GM23338 (cell line): ENCODE results near the gene SLC4A5. TPM values are rescaled to one million over a fixed set of nuclear protein-coding genes. Genes with fewer than 3 reads are reported as not detected.

Experiments used
- ATAC-seq: fragments of 200-7000 bp; cut with Tn5 transposase; 3 replicates; pipeline ENCODE4 v1.9.1; 2020
- DNase-seq: peaks from one replicate; pipeline ENCODE4 v3.0.0-alpha.2; 2015; ENCODE audit warnings: low spot score
- H2AFZ ChIP-seq: fragments of 200-600 bp; sonication (generic); 2 replicates; pipeline ENCODE4 v1.8.0; 2016; ENCODE audit warnings: antibody characterized with exemption, mild to moderate bottlenecking, moderate library complexity
- H3F3A ChIP-seq: fragments of 200-600 bp; sonication (generic); replicated peaks from 2 replicates; pipeline ENCODE4 v1.8.0; 2017; ENCODE audit warnings: antibody characterized with exemption, mixed run types, low read depth
- H3K27ac ChIP-seq: fragments of 200-600 bp; sonication (generic); 2 replicates; pipeline ENCODE4 v1.6.1; 2016; ENCODE audit warnings: low read depth
- H3K27me3 ChIP-seq: fragments of 200-600 bp; sonication (generic); 2 replicates; pipeline ENCODE4 v1.8.0; 2016; ENCODE audit warnings: mild to moderate bottlenecking, mixed run types, moderate library complexity; ENCODE audit not compliant: insufficient read depth
- H3K36me3 ChIP-seq: fragments of 200-600 bp; sonication (generic); 2 replicates; pipeline ENCODE4 v1.8.0; 2016; ENCODE audit warnings: mild to moderate bottlenecking; ENCODE audit not compliant: insufficient read depth
- H3K4me1 ChIP-seq: fragments of 200-600 bp; sonication (generic); 2 replicates; pipeline ENCODE4 v1.8.0; 2016; ENCODE audit warnings: mild to moderate bottlenecking, moderate library complexity; ENCODE audit not compliant: insufficient read depth
- H3K4me2 ChIP-seq: fragments of 200-600 bp; sonication (generic); 2 replicates; pipeline ENCODE4 v1.7.1; 2017; ENCODE audit warnings: mixed run types
- H3K4me3 ChIP-seq: fragments of 200-600 bp; sonication (generic); 2 replicates; pipeline ENCODE4 v1.6.1; 2016; ENCODE audit warnings: mixed run types
- H3K79me2 ChIP-seq: fragments of 200-600 bp; sonication (generic); replicated peaks from 2 replicates; pipeline ENCODE4 v1.8.0; 2017; ENCODE audit warnings: mild to moderate bottlenecking; ENCODE audit not compliant: insufficient read depth
- H3K9me2 ChIP-seq: fragments of 200-600 bp; sonication (generic); 2 replicates; pipeline ENCODE4 v1.8.0; 2017; ENCODE audit not compliant: insufficient read depth
- H4K20me1 ChIP-seq: fragments of 200-600 bp; sonication (generic); replicated peaks from 2 replicates; pipeline ENCODE4 v1.8.0; 2017; ENCODE audit warnings: mild to moderate bottlenecking; ENCODE audit not compliant: insufficient read depth
- H3K27ac Mint-ChIP-seq: 2 replicates; pipeline ENCODE4 v1.8.0; 2020; ENCODE audit warnings: inconsistent platforms, mild to moderate bottlenecking, moderate library complexity, mixed read lengths
- H3K27me3 Mint-ChIP-seq: 3 replicates; pipeline ENCODE4 v1.8.0; 2022; ENCODE audit warnings: low read depth, mild to moderate bottlenecking, moderate library complexity, mixed read lengths, inconsistent platforms; ENCODE audit not compliant: insufficient read depth, poor library complexity
- H3K36me3 Mint-ChIP-seq: 3 replicates; pipeline ENCODE4 v1.8.0; 2021; ENCODE audit warnings: low read depth, mild to moderate bottlenecking, inconsistent platforms, moderate library complexity, mixed read lengths
- H3K4me1 Mint-ChIP-seq: 3 replicates; pipeline ENCODE4 v1.8.0; 2020; ENCODE audit warnings: mild to moderate bottlenecking, inconsistent platforms, mixed read lengths
- H3K4me3 Mint-ChIP-seq: 3 replicates; pipeline ENCODE4 v1.8.0; 2021; ENCODE audit warnings: moderate library complexity, mild to moderate bottlenecking, inconsistent platforms, mixed read lengths
- H3K9me3 Mint-ChIP-seq: 3 replicates; pipeline ENCODE4 v1.8.0; 2020; ENCODE audit warnings: moderate library complexity, mild to moderate bottlenecking, inconsistent platforms, mixed read lengths
- CREB1 ChIP-seq: fragments of 250-450 bp; sonication (Bioruptor Pico); IDR thresholded peaks from 2 replicates; pipeline ENCODE4 v1.5.0; 2020; ENCODE audit warnings: low read depth, mild to moderate bottlenecking, moderate library complexity
- ETS1 ChIP-seq: IDR thresholded peaks from 2 replicates; pipeline ENCODE4 v1.6.1; 2016; ENCODE audit warnings: antibody characterized with exemption
- EZH2 ChIP-seq: fragments of 200-600 bp; sonication (generic); IDR thresholded peaks from one replicate; pipeline ENCODE4 v1.8.0; 2017; ENCODE audit warnings: antibody characterized with exemption, mild to moderate bottlenecking, low read depth; ENCODE audit not compliant: unreplicated experiment
- EZH2phosphoT487 ChIP-seq: fragments of 200-600 bp; sonication (generic); IDR thresholded peaks from one replicate; pipeline ENCODE4 v1.8.1; 2018; ENCODE audit warnings: antibody characterized with exemption; ENCODE audit not compliant: unreplicated experiment
- JUNB ChIP-seq: IDR thresholded peaks from one replicate; pipeline ENCODE4 v1.6.1; 2016; ENCODE audit warnings: antibody characterized with exemption; ENCODE audit not compliant: unreplicated experiment
- NANOG ChIP-seq: IDR thresholded peaks from 2 replicates; pipeline ENCODE4 v1.6.1; 2016; ENCODE audit warnings: antibody characterized with exemption, borderline replicate concordance
- POLR2AphosphoS5 ChIP-seq: IDR thresholded peaks from 2 replicates; pipeline ENCODE4 v1.6.1; 2016; ENCODE audit warnings: antibody characterized with exemption, low read depth
- STAT1 ChIP-seq: IDR thresholded peaks from one replicate; pipeline ENCODE4 v1.6.1; 2016; ENCODE audit warnings: antibody characterized with exemption; ENCODE audit not compliant: unreplicated experiment
- ZNF114 ChIP-seq: fragments of 250-450 bp; sonication (Bioruptor Pico); IDR thresholded peaks from 2 replicates; pipeline ENCODE4 v1.5.0; 2020; ENCODE audit warnings: mild to moderate bottlenecking, moderate library complexity
- ZNF331 ChIP-seq: fragments of 250-450 bp; sonication (Bioruptor Pico); IDR thresholded peaks from 2 replicates; pipeline ENCODE4 v1.5.0; 2020; ENCODE audit warnings: low read depth, mild to moderate bottlenecking, moderate library complexity
- polyA plus RNA-seq: library from polyadenylated mRNA; unstranded; fragments of >200 nt; fragmentation: Nextera tagmentation; extraction: Ambion mirVana; gene quantifications from 2 replicates; pipeline ENCODE4 v1.2.1, GENCODE V29; 2016
- total RNA-seq: library from RNA; depleted of rRNA; stranded (reverse); fragments of >200 nt; shearing (Covaris generic); gene quantifications from 2 replicates; pipeline ENCODE4 v1.2.3, GENCODE V29; 2014
- TF ChIP-seq, protein P1 (sequence below), 2 experiments: fragments of 200-600 bp in 1 of 2; sonication (generic) in 1 of 2; conservative IDR thresholded peaks; 2 replicates each; pipeline versions ENCODE4 v1.5.1 to v1.6.1; 2016 to 2017; ENCODE audit warnings: antibody characterized with exemption in 2 of 2, low read depth in 2 of 2, mild to moderate bottlenecking in 2 of 2, moderate library complexity in 1 of 2
- TF ChIP-seq, protein P2 (sequence below): fragments of 250-450 bp; sonication (Bioruptor Pico); IDR thresholded peaks from 2 replicates; pipeline ENCODE4 v1.5.0; 2020; ENCODE audit warnings: mild to moderate bottlenecking, moderate library complexity
- TF ChIP-seq, protein P3 (sequence below): IDR thresholded peaks from one replicate; pipeline ENCODE4 v1.6.1; 2018; ENCODE audit warnings: antibody characterized with exemption; ENCODE audit not compliant: unreplicated experiment

The SLC4A5 gene
- total and polyA plus RNA-seq, 2 experiments from 2014 or later: 0.24 to 0.70 TPM

GRCh38 chr2:74242354-74243071 lies 100.7 kb downstream of the SLC4A5 start:
- no peaks in the 10 kb centered on the region for H3F3A ChIP-seq
- H3K36me3 Mint-ChIP-seq: no peaks in the 10 kb centered on the region
- H2AFZ ChIP-seq: no peak overlapping the region
- no peaks in the 10 kb centered on the region for H3K27me3 ChIP-seq
- no peak overlapping the region for H3K4me2 ChIP-seq
- H3K27me3 Mint-ChIP-seq: peaks cover 10% of the 10 kb centered on the region
- no peak overlapping the region for H3K4me3 ChIP-seq
- H4K20me1 ChIP-seq: no peaks in the 10 kb centered on the region
- H3K4me1 ChIP-seq: no peaks in the 10 kb centered on the region
- H3K4me1 Mint-ChIP-seq: no peaks in the 10 kb centered on the region
- no peak overlapping the region for H3K27ac ChIP-seq
- DNase-seq (no peak), ATAC-seq (no peak)
- no peaks in the 10 kb centered on the region; the same call in none of the 2 replicates for H3K9me2 ChIP-seq
- H3K27ac Mint-ChIP-seq: no peak overlapping the region
- TF ChIP-seq ZNF331 (CRISPR knock-in tag) (no peak), NANOG (no peak), ETS1 (no peak), POLR2AphosphoS5 (no peak), ZNF114 (no peak), EZH2 (no peak), EZH2phosphoT487 (no peak), JUNB (no peak), CREB1 (CRISPR knock-in tag) (no peak), STAT1 (no peak)
- TF ChIP-seq, protein P1, sequence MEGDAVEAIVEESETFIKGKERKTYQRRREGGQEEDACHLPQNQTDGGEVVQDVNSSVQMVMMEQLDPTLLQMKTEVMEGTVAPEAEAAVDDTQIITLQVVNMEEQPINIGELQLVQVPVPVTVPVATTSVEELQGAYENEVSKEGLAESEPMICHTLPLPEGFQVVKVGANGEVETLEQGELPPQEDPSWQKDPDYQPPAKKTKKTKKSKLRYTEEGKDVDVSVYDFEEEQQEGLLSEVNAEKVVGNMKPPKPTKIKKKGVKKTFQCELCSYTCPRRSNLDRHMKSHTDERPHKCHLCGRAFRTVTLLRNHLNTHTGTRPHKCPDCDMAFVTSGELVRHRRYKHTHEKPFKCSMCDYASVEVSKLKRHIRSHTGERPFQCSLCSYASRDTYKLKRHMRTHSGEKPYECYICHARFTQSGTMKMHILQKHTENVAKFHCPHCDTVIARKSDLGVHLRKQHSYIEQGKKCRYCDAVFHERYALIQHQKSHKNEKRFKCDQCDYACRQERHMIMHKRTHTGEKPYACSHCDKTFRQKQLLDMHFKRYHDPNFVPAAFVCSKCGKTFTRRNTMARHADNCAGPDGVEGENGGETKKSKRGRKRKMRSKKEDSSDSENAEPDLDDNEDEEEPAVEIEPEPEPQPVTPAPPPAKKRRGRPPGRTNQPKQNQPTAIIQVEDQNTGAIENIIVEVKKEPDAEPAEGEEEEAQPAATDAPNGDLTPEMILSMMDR (conservative IDR thresholded peaks at IDR 0.05; ENCODE audit: low read depth in 2 of 2): no peak
- TF ChIP-seq, protein P2, sequence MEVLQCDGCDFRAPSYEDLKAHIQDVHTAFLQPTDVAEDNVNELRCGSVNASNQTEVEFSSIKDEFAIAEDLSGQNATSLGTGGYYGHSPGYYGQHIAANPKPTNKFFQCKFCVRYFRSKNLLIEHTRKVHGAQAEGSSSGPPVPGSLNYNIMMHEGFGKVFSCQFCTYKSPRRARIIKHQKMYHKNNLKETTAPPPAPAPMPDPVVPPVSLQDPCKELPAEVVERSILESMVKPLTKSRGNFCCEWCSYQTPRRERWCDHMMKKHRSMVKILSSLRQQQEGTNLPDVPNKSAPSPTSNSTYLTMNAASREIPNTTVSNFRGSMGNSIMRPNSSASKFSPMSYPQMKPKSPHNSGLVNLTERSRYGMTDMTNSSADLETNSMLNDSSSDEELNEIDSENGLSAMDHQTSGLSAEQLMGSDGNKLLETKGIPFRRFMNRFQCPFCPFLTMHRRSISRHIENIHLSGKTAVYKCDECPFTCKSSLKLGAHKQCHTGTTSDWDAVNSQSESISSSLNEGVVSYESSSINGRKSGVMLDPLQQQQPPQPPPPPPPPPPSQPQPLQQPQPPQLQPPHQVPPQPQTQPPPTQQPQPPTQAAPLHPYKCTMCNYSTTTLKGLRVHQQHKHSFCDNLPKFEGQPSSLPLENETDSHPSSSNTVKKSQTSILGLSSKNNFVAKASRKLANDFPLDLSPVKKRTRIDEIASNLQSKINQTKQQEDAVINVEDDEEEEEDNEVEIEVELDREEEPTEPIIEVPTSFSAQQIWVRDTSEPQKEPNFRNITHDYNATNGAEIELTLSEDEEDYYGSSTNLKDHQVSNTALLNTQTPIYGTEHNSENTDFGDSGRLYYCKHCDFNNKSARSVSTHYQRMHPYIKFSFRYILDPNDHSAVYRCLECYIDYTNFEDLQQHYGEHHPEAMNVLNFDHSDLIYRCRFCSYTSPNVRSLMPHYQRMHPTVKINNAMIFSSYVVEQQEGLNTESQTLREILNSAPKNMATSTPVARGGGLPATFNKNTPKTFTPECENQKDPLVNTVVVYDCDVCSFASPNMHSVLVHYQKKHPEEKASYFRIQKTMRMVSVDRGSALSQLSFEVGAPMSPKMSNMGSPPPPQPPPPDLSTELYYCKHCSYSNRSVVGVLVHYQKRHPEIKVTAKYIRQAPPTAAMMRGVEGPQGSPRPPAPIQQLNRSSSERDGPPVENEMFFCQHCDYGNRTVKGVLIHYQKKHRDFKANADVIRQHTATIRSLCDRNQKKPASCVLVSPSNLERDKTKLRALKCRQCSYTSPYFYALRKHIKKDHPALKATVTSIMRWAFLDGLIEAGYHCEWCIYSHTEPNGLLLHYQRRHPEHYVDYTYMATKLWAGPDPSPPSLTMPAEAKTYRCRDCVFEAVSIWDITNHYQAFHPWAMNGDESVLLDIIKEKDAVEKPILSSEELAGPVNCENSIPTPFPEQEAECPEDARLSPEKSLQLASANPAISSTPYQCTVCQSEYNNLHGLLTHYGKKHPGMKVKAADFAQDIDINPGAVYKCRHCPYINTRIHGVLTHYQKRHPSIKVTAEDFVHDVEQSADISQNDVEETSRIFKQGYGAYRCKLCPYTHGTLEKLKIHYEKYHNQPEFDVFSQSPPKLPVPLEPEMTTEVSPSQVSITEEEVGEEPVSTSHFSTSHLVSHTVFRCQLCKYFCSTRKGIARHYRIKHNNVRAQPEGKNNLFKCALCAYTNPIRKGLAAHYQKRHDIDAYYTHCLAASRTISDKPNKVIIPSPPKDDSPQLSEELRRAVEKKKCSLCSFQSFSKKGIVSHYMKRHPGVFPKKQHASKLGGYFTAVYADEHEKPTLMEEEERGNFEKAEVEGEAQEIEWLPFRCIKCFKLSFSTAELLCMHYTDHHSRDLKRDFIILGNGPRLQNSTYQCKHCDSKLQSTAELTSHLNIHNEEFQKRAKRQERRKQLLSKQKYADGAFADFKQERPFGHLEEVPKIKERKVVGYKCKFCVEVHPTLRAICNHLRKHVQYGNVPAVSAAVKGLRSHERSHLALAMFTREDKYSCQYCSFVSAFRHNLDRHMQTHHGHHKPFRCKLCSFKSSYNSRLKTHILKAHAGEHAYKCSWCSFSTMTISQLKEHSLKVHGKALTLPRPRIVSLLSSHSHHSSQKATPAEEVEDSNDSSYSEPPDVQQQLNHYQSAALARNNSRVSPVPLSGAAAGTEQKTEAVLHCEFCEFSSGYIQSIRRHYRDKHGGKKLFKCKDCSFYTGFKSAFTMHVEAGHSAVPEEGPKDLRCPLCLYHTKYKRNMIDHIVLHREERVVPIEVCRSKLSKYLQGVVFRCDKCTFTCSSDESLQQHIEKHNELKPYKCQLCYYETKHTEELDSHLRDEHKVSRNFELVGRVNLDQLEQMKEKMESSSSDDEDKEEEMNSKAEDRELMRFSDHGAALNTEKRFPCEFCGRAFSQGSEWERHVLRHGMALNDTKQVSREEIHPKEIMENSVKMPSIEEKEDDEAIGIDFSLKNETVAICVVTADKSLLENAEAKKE: no peak
- TF ChIP-seq, protein P3, sequence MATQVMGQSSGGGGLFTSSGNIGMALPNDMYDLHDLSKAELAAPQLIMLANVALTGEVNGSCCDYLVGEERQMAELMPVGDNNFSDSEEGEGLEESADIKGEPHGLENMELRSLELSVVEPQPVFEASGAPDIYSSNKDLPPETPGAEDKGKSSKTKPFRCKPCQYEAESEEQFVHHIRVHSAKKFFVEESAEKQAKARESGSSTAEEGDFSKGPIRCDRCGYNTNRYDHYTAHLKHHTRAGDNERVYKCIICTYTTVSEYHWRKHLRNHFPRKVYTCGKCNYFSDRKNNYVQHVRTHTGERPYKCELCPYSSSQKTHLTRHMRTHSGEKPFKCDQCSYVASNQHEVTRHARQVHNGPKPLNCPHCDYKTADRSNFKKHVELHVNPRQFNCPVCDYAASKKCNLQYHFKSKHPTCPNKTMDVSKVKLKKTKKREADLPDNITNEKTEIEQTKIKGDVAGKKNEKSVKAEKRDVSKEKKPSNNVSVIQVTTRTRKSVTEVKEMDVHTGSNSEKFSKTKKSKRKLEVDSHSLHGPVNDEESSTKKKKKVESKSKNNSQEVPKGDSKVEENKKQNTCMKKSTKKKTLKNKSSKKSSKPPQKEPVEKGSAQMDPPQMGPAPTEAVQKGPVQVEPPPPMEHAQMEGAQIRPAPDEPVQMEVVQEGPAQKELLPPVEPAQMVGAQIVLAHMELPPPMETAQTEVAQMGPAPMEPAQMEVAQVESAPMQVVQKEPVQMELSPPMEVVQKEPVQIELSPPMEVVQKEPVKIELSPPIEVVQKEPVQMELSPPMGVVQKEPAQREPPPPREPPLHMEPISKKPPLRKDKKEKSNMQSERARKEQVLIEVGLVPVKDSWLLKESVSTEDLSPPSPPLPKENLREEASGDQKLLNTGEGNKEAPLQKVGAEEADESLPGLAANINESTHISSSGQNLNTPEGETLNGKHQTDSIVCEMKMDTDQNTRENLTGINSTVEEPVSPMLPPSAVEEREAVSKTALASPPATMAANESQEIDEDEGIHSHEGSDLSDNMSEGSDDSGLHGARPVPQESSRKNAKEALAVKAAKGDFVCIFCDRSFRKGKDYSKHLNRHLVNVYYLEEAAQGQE: no peak
- no peaks in the 10 kb centered on the region for H3K79me2 ChIP-seq
- H3K4me3 Mint-ChIP-seq: no peak overlapping the region
- H3K36me3 ChIP-seq: no peaks in the 10 kb centered on the region
- no peaks in the 10 kb centered on the region for H3K9me3 Mint-ChIP-seq
